Measurements from ENCODE around the gene FOXP1.
"Not testable (repeated sequence)": the region's sequence is repeated elsewhere in the genome, so short reads cannot be mapped to it uniquely, and the experiment has no call there.

The FOXP1 gene

GRCh38 chr3:71016178-71016845 is 567.2 kb downstream of the FOXP1 start:
- DNase-seq, result no peak

GRCh38 chr3:71014616-71015015 is 568.9 kb downstream of the FOXP1 start:
- not testable (repeated sequence) for DNase-seq

- no peak for DNase-seq
Observed at GRCh38 chr3:71012971-71013370, 570.6 kb downstream of the FOXP1 start.

GRCh38 chr3:71011565-71012287 is 571.8 kb downstream of the FOXP1 start:
- no peak for DNase-seq

- no peak for DNase-seq
Observed at GRCh38 chr3:71010726-71011455, 572.6 kb downstream of the FOXP1 start.

GRCh38 chr3:71008350-71008935 is 575.1 kb downstream of the FOXP1 start:
- no peak for DNase-seq

GRCh38 chr3:71006810-71007785 is 576.4 kb downstream of the FOXP1 start:
- DNase-seq, result peak; percentile 37

- DNase-seq, result no peak
Observed at GRCh38 chr3:71005702-71006321, 577.7 kb downstream of the FOXP1 start.

- no peak for DNase-seq
Observed at GRCh38 chr3:71003511-71003910, 580.0 kb downstream of the FOXP1 start.

GRCh38 chr3:71002298-71002697 is 581.2 kb downstream of the FOXP1 start:
- no peak for DNase-seq

- DNase-seq, result peak; percentile 46
Observed at GRCh38 chr3:71001303-71001830, 582.2 kb downstream of the FOXP1 start.

- no peak for DNase-seq
Observed at GRCh38 chr3:71000483-71000882, 583.0 kb downstream of the FOXP1 start.

- peak; percentile 79 for DNase-seq
Observed at GRCh38 chr3:70999730-71000129, 583.8 kb downstream of the FOXP1 start.

- no peak for DNase-seq
Observed at GRCh38 chr3:70996082-70996481, 587.4 kb downstream of the FOXP1 start.

- DNase-seq, result no peak
Observed at GRCh38 chr3:70994644-70995043, 588.9 kb downstream of the FOXP1 start.

- peak; percentile 68 for DNase-seq
Observed at GRCh38 chr3:70992562-70993204, 590.8 kb downstream of the FOXP1 start.

GRCh38 chr3:70992131-70992530 is 591.4 kb downstream of the FOXP1 start:
- DNase-seq, result no peak

- DNase-seq, result peak; percentile 51
Observed at GRCh38 chr3:70990723-70991122, 592.8 kb downstream of the FOXP1 start.

- DNase-seq, result peak; percentile 35
Observed at GRCh38 chr3:70990185-70990584, 593.3 kb downstream of the FOXP1 start.

GRCh38 chr3:70989174-70989573 is 594.4 kb downstream of the FOXP1 start:
- DNase-seq, result peak; percentile 88

GRCh38 chr3:70988111-70988510 is 595.4 kb downstream of the FOXP1 start:
- no peak for DNase-seq
